NOMO-1 treated with dmso at 0.1 percent for 144 hours (cell line): Measurements from ENCODE around the gene ACAN.
A peak's percentile ranks its signal among the peaks of the same experiment; 100 is the strongest.

Source experiments
- DNase-seq: peaks from one replicate; lab custom pipeline; 2025; ENCODE audit not compliant: unreplicated experiment; lab: John Stamatoyannopoulos, UW

The ACAN gene

GRCh38 chr15:88876573-88876972 is 73.3 kb downstream of the ACAN start:
- DNase-seq: no peak

- DNase-seq: no peak
Measured at GRCh38 chr15:88877415-88877814, 74.2 kb downstream of the ACAN start.

- DNase-seq: no peak
Measured at GRCh38 chr15:88877906-88878305, 74.7 kb downstream of the ACAN start.

- DNase-seq: no peak
Measured at GRCh38 chr15:88878720-88879184, 75.5 kb downstream of the ACAN start.

- DNase-seq: no peak
Measured at GRCh38 chr15:88880944-88881740, 77.9 kb downstream of the ACAN start.

- DNase-seq: no peak
Measured at GRCh38 chr15:88881775-88882174, 78.5 kb downstream of the ACAN start.

- no peak for DNase-seq
Measured at GRCh38 chr15:88882785-88883184, 79.5 kb downstream of the ACAN start.

- no peak for DNase-seq
Measured at GRCh38 chr15:88887068-88887580, 83.9 kb downstream of the ACAN start.

- no peak for DNase-seq
Measured at GRCh38 chr15:88888719-88889118, 85.5 kb downstream of the ACAN start.

GRCh38 chr15:88890495-88890894 is 87.3 kb downstream of the ACAN start:
- no peak for DNase-seq

GRCh38 chr15:88891540-88892254 is 88.5 kb downstream of the ACAN start:
- DNase-seq: no peak

- DNase-seq: no peak
Measured at GRCh38 chr15:88894348-88894818, 91.1 kb downstream of the ACAN start.

- DNase-seq: no peak
Measured at GRCh38 chr15:88894819-88895767, 91.9 kb downstream of the ACAN start, which contains the start of gene HAPLN3. Gene HAPLN3, minus strand, starts transcription at chr15:88895544. Its CDS starts 8,246 bp downstream, at chr15:88887298.

- no peak for DNase-seq
Measured at GRCh38 chr15:88896333-88897033, 93.2 kb downstream of the ACAN start.

GRCh38 chr15:88897142-88897455 is 93.9 kb downstream of the ACAN start:
- no peak for DNase-seq

GRCh38 chr15:88897456-88898194 is 94.4 kb downstream of the ACAN start:
- DNase-seq: peak; percentile 40

- DNase-seq: no peak
Measured at GRCh38 chr15:88898736-88899135, 95.5 kb downstream of the ACAN start.

- no peak for DNase-seq
Measured at GRCh38 chr15:88899251-88899650, 96.0 kb downstream of the ACAN start.

GRCh38 chr15:88900309-88900981 is 97.2 kb downstream of the ACAN start:
- DNase-seq: no peak
